ENCODE measurements around the gene MYBPC3. TPM values are rescaled to one million over a fixed set of nuclear protein-coding genes. Genes with fewer than 3 reads are reported as not detected.

The MYBPC3 gene
- polyA plus RNA-seq, 1 donor: 0.13 TPM

- no peak for DNase-seq
Measured at GRCh38 chr11:47356998-47357329, 4.5 kb upstream of the MYBPC3 start.

GRCh38 chr11:47356129-47356997 lies 3.9 kb upstream of the MYBPC3 start:
- DNase-seq: no peak

DNA sequence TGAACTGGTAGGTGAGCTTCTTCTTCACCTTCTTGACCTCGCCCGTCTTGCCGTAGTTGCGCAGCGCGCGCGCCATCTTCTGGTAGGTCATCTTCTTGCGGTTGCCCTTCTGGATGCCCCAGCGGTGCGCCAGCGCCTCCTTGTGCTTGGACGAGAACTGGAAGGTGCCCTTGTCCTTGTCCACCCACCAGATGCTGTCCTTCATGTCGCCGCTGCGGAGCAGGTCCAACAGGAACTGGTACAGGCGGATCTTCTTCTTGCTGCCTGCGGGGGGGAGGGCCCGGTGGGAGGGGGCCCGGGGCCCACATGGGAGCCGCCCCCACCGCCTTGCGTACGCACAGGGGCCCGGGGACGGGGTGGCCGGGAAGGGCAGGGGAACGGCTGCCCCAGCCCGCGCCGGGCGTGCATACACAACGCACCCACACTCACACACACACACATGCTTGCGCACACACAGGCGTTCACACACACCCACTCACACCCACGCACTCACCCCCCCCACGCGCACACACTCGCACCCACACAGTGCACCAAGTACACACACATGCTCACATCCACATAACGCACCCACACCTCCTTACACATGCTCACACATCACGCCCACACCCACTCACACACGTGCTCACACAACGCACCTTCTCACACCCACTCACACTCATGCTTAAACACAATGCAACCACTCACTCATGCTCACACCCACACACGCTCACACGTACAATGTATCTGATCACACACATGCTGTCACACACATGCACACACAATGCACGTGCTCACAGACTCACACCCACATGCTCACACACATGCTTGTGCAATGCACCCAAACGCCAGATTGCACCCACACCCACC lies 3.0 kb upstream of the MYBPC3 start:
- DNase-seq: peak; percentile 89

- DNase-seq: no peak
Measured at GRCh38 chr11:47354913-47355282, 2.4 kb upstream of the MYBPC3 start.

GRCh38 chr11:47353978-47354774 lies 1.7 kb upstream of the MYBPC3 start:
- no peak for DNase-seq

- DNase-seq: no peak
Measured at GRCh38 chr11:47351156-47352126, 1.1 kb downstream of the MYBPC3 start.

DNA sequence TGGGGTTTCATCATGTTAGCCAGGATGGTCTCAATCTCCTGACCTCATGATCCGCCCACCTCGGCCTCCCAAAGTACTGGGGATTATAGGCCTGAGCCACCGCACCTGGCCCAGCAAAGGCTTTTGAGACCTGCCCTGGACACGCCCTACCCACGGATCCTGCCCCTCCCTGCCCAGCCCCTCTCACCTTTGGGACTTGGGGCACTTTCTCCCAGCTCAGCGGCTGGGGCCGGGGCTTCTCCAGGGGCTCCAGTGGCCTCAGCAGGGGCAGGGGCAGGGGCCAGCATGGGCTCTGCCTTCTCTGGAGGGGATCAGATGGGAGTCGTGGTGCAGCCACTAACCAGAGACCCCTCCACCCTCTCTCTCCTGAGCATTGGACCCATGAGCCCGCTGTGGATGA lies 2.2 kb downstream of the MYBPC3 start:
- no peak for DNase-seq

GRCh38 chr11:47349521-47350095 lies 2.9 kb downstream of the MYBPC3 start:
- no peak for DNase-seq

- no peak for DNase-seq
Measured at GRCh38 chr11:47348859-47349258, 3.6 kb downstream of the MYBPC3 start.

- DNase-seq: no peak
Measured at GRCh38 chr11:47348131-47348802, 4.2 kb downstream of the MYBPC3 start.

DNA sequence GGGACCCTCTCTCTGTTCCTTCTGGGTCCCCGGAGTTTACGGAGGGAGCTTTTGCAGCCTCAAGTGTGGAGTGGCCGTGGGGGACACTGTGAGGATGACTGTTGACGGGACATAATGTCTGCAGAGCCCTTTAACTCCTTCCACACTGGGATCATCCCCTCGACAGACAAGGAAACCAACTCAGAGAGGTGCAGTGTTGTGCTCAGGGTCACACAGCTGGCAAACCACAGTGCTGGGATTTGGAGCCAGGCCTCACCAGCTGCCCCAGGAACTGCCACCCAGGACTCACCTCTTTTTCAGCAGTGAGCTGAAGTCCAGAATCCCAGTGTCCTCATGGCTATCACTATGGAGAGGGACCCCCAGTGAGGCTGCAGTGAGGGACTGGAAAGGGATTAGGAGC lies 5.4 kb downstream of the MYBPC3 start:
- DNase-seq: no peak

GRCh38 chr11:47345890-47346563 lies 6.5 kb downstream of the MYBPC3 start:
- DNase-seq: no peak

GRCh38 chr11:47342854-47343253 lies 9.6 kb downstream of the MYBPC3 start:
- DNase-seq: no peak

DNA sequence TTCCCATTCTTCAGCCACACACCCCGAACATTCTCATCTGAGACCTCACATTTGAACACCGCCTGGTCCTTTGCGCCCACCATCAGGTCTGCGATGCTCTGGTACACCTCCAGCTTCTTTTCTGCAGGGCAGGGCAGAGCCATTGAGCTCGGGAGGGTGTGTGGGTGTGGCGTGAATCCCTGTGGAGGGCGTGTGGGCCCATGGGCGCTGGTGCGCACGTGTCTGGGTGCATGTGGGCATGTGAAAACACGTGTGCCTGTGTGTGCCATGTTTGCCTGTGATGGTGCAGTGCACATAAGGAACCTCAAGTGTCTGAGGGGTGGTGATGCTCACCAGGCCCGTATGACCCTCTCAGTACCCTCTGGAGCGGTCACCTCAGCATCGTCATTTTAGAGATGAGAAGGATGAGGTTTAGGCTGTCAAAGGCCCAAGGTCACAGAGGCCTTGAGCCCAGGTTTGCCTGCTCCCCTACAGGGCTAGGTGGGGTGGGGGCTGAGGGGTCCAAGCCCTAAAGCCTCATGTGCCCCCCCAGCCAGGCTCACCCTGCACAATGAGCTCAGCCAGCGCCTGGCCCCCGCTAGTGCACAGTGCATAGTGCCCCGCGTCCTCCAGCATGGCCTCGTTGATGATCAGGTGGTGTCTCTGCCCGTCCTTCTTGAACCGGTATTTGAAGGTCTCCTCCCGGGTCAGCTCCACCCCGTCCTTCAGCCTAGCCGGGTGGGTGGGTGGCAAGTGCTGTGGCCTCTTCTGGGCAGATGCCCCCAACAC lies 10.3 kb downstream of the MYBPC3 start:
- DNase-seq: no peak

GRCh38 chr11:47340980-47341775 lies 11.3 kb downstream of the MYBPC3 start:
- DNase-seq: no peak

- no peak for DNase-seq
Measured at GRCh38 chr11:47340010-47340409, 12.5 kb downstream of the MYBPC3 start.

- no peak for DNase-seq
Measured at GRCh38 chr11:47338396-47339241, 13.9 kb downstream of the MYBPC3 start.

Measured in left kidney (tissue), 2 donors.